ENCODE results near the gene GPR31.

The GPR31 gene

DNA sequence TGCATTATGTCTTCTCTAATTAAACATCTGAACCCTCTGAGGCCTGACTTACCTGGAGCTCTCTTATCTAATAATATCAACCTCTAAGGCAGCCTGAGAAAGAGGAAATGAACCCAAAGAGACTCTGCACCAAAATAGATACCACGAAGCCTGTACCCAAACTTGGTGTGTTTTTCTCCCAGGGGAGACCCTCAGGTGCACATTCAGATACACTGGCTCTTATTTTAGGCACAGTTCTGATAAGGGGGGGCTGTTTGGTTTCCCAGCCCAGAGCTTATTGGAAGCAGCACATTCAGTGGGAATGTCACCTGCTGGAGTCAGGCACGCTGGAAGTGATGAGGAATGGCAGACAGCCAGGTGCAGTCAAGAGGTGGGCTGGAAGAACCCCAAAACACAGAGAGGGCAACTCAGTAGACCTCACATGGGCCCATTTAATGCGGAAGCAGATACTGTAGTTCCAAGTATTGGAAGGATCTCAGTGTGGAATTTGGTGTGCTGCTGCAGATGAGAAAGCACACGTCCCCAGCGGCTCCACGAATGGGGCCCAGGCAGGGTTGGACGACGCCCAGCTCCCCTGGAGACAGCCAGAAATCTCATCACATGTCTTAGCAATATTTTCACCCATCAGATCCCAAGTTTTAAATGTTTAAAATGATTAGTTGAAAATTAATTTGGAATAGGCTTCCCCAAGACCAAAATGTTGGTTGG is 44.6 kb downstream of the GPR31 start:
- no peaks in the 10 kb centered on the region for H3K36me3 ChIP-seq (ENCODE audit: control insufficient read depth in 1 of 2, insufficient read depth in 2 of 2, low read length in 2 of 2)
- no peak overlapping the region for H3K27ac ChIP-seq (ENCODE audit: low read depth, low read length)
- H3K4me1 ChIP-seq (ENCODE audit: control insufficient read depth in 1 of 2, insufficient read depth in 2 of 2, low read length in 2 of 2), result peaks cover 4 to 16% of the 10 kb centered on the region in 2 donors
- peaks cover 0 to 12% of the 10 kb centered on the region in 2 donors for H3K27me3 ChIP-seq (ENCODE audit: control insufficient read depth in 1 of 2, insufficient read depth in 2 of 2, low read length in 2 of 2)
- H3K9ac ChIP-seq (ENCODE audit: low read depth in 1 of 2, low read length in 2 of 2), result no peak overlapping the region
- peak overlapping the region; percentile 3 to 22 for H3K4me3 ChIP-seq (ENCODE audit: low read depth in 1 of 2, low read length in 2 of 2)
- H3K9me3 ChIP-seq (ENCODE audit: control insufficient read depth in 1 of 2, low read length in 2 of 2), result no peaks in the 10 kb centered on the region

DNA sequence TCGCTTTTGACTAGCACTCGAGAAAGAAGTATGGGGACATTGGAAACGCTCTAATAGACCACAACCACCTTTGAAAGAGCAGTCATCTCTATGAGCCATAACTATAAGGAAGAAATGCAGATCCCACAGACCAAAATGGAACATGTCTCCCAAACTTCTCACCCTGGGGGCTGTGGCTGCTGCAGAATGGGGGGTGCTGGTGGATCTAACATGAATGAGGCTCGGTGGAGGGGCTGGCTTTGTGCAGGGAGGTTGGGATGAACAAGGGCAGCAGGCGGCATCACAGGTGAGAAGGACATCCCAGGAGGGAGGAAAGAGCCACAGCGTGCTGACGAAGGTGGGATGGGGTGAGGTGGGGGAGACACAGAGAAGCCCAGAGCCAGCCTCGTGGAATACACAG is 45.4 kb downstream of the GPR31 start:
- Histone ChIP-seq H3K36me3 (ENCODE audit: control insufficient read depth in 1 of 2, insufficient read depth in 2 of 2, low read length in 2 of 2) (no peaks in the 10 kb centered on the region), H3K27me3 (ENCODE audit: control insufficient read depth in 1 of 2, insufficient read depth in 2 of 2, low read length in 2 of 2) (peaks cover 0 to 12% of the 10 kb centered on the region in 2 donors), H3K9ac (ENCODE audit: low read depth in 1 of 2, low read length in 2 of 2) (no peak overlapping the region), H3K4me1 (ENCODE audit: control insufficient read depth in 1 of 2, insufficient read depth in 2 of 2, low read length in 2 of 2) (peaks cover 4 to 16% of the 10 kb centered on the region in 2 donors), H3K27ac (ENCODE audit: low read depth, low read length) (no peak overlapping the region), H3K4me3 (ENCODE audit: low read depth in 1 of 2, low read length in 2 of 2) (peak overlapping the region in 1 of 2 donors; percentile 5), H3K9me3 (ENCODE audit: control insufficient read depth in 1 of 2, low read length in 2 of 2) (no peaks in the 10 kb centered on the region)

DNA sequence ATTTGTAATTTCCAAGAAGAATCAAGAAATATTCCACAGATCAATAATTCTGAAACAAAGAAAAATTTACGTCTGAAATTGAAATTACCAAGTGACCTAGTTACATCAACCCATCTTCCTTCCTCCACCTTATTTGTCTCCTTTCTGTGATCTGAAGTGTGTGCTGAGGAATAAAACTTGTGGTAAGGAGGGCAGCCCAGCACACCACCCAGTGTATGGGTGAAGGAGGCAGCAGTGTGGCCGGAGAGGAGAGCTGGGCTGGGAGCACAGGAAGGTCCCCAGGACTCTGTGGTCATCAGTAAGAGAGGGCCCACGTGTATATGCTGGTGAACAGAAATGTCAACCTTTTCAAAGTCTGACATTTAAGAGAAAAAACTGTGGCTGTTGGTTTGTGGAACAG is 46.2 kb downstream of the GPR31 start:
- Histone ChIP-seq H3K36me3 (ENCODE audit: control insufficient read depth in 1 of 2, insufficient read depth in 2 of 2, low read length in 2 of 2) (no peaks in the 10 kb centered on the region), H3K27me3 (ENCODE audit: control insufficient read depth in 1 of 2, insufficient read depth in 2 of 2, low read length in 2 of 2) (peaks cover 0 to 12% of the 10 kb centered on the region in 2 donors), H3K4me1 (ENCODE audit: control insufficient read depth in 1 of 2, insufficient read depth in 2 of 2, low read length in 2 of 2) (peaks cover 4 to 15% of the 10 kb centered on the region in 2 donors)

DNA sequence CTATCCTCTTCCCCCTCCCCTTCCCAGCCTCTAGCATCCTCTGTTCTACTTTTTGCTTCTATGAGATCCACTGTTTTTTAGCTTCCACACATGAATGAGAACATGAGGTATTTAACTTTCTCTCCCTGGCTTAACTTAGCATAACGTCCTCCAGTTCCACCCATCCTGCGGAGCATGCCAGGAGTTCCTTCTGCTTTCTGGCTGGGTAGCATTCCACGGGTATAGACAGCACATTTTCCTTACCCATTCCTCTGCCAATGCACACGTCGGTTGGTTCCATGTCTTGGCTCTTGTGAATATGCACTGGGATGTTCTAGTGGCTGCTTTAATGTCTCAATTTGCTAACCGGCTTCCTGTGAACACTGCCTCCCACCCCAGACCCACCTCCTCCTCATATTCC is 48.1 kb downstream of the GPR31 start:
- H3K4me1 ChIP-seq (ENCODE audit: control insufficient read depth in 1 of 2, insufficient read depth in 2 of 2, low read length in 2 of 2), result peaks cover 0 to 6% of the 10 kb centered on the region in 2 donors
- no peaks in the 10 kb centered on the region for H3K9me3 ChIP-seq (ENCODE audit: control insufficient read depth in 1 of 2, low read length in 2 of 2)
- H3K36me3 ChIP-seq (ENCODE audit: control insufficient read depth in 1 of 2, insufficient read depth in 2 of 2, low read length in 2 of 2), result no peaks in the 10 kb centered on the region
- no peak overlapping the region for H3K9ac ChIP-seq (ENCODE audit: low read depth in 1 of 2, low read length in 2 of 2)
- H3K27ac ChIP-seq (ENCODE audit: low read depth, low read length), result no peak overlapping the region
- peaks cover 0 to 12% of the 10 kb centered on the region in 2 donors for H3K27me3 ChIP-seq (ENCODE audit: control insufficient read depth in 1 of 2, insufficient read depth in 2 of 2, low read length in 2 of 2)
- H3K4me3 ChIP-seq (ENCODE audit: low read depth in 1 of 2, low read length in 2 of 2), result no peak overlapping the region

More for the DNA sequence above, 46.2 kb downstream of the GPR31 start:
- no peak overlapping the region for H3K4me3 ChIP-seq (ENCODE audit: low read depth in 1 of 2, low read length in 2 of 2)
- no peak overlapping the region for H3K9ac ChIP-seq (ENCODE audit: low read depth in 1 of 2, low read length in 2 of 2)
- no peaks in the 10 kb centered on the region for H3K9me3 ChIP-seq (ENCODE audit: control insufficient read depth in 1 of 2, low read length in 2 of 2)
- H3K27ac ChIP-seq (ENCODE audit: low read depth, low read length), result no peak overlapping the region

DNA sequence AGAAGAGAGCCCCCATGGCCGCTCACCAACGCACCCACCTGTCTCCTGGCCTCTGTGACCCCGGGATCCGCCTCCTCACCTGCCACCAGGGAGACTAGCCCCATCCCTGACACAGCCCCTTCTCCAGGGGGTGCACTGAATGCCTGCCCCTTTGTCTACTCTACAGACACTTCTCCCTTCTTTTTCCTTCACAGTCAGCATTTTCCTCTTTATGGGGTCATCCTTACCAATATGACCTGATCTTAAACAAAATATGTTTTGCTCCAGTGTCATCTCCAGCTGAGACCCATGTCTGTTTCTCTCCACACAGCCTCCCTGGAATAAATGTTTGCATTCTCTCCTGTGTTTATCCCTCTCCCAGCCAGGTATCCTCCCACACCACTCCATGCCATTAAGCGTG is 49.5 kb downstream of the GPR31 start:
- peaks cover 8 to 14% of the 10 kb centered on the region in 2 donors for H3K4me1 ChIP-seq (ENCODE audit: control insufficient read depth in 1 of 2, insufficient read depth in 2 of 2, low read length in 2 of 2)
- H3K36me3 ChIP-seq (ENCODE audit: control insufficient read depth in 1 of 2, insufficient read depth in 2 of 2, low read length in 2 of 2), result no peaks in the 10 kb centered on the region
- H3K27ac ChIP-seq (ENCODE audit: low read depth, low read length), result no peak overlapping the region
- H3K9me3 ChIP-seq (ENCODE audit: control insufficient read depth in 1 of 2, low read length in 2 of 2), result no peaks in the 10 kb centered on the region
- H3K27me3 ChIP-seq (ENCODE audit: control insufficient read depth in 1 of 2, insufficient read depth in 2 of 2, low read length in 2 of 2), result peaks cover 0 to 12% of the 10 kb centered on the region in 2 donors
- no peak overlapping the region for H3K9ac ChIP-seq (ENCODE audit: low read depth in 1 of 2, low read length in 2 of 2)
- no peak overlapping the region for H3K4me3 ChIP-seq (ENCODE audit: low read depth in 1 of 2, low read length in 2 of 2)

DNA sequence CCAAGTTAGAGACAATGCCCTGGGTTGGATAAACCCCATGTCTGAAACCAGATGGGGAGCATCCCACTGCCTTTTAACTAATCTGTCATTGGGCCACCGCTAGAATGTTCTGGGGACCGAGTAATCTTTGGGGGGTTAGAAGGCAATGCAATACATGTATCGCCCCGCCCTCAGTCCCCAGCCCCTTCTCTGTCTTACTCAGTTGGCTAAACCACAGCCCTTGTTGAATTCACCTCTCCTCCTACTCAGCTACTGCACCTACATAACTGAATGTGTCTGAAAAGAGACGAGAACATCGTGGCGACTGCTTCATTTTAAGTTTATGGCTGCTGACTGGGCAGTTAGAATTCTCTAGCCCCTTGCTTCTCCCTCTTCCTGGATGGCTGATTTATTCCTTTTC is 50.0 kb downstream of the GPR31 start:
- H3K9me3 ChIP-seq (ENCODE audit: control insufficient read depth in 1 of 2, low read length in 2 of 2), result no peaks in the 10 kb centered on the region
- H3K9ac ChIP-seq (ENCODE audit: low read depth in 1 of 2, low read length in 2 of 2), result no peak overlapping the region
- peaks cover 0 to 12% of the 10 kb centered on the region in 2 donors for H3K27me3 ChIP-seq (ENCODE audit: control insufficient read depth in 1 of 2, insufficient read depth in 2 of 2, low read length in 2 of 2)
- H3K4me3 ChIP-seq (ENCODE audit: low read depth in 1 of 2, low read length in 2 of 2), result no peak overlapping the region
- H3K4me1 ChIP-seq (ENCODE audit: control insufficient read depth in 1 of 2, insufficient read depth in 2 of 2, low read length in 2 of 2), result peaks cover 13 to 16% of the 10 kb centered on the region in 2 donors
- no peaks in the 10 kb centered on the region for H3K36me3 ChIP-seq (ENCODE audit: control insufficient read depth in 1 of 2, insufficient read depth in 2 of 2, low read length in 2 of 2)
- no peak overlapping the region for H3K27ac ChIP-seq (ENCODE audit: low read depth, low read length)

DNA sequence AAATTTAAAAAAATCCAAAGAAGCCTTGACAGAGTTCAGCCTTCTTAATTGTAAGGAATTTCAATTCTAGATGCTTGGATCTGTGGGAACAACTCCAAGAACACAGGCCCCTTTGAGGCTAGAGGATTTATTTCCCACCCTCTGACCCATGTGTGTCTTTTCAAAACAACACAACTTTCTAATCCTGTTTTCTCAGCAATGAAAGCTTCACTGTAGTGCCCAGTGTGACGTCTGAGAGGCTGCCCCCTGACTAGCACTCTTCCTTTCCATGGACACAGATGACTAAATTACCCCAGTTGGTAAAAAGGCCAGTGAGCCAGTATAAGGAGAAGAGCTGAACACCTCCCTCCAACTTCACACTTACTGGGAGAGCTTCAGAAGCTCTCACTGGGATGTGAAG is 51.4 kb downstream of the GPR31 start:
- Histone ChIP-seq H3K9ac (ENCODE audit: low read depth in 1 of 2, low read length in 2 of 2) (no peak overlapping the region), H3K27ac (ENCODE audit: low read depth, low read length) (no peak overlapping the region), H3K9me3 (ENCODE audit: control insufficient read depth in 1 of 2, low read length in 2 of 2) (no peaks in the 10 kb centered on the region), H3K27me3 (ENCODE audit: control insufficient read depth in 1 of 2, insufficient read depth in 2 of 2, low read length in 2 of 2) (peaks cover 0 to 8% of the 10 kb centered on the region in 2 donors), H3K4me1 (ENCODE audit: control insufficient read depth in 1 of 2, insufficient read depth in 2 of 2, low read length in 2 of 2) (peaks cover 15 to 16% of the 10 kb centered on the region in 2 donors), H3K4me3 (ENCODE audit: low read depth in 1 of 2, low read length in 2 of 2) (no peak overlapping the region), H3K36me3 (ENCODE audit: control insufficient read depth in 1 of 2, insufficient read depth in 2 of 2, low read length in 2 of 2) (no peaks in the 10 kb centered on the region)
